ENCODE measurements around the gene ZSWIM3. TPM values are rescaled to one million over a fixed set of nuclear protein-coding genes. Genes with fewer than 3 reads are reported as not detected.

ZSWIM3 gene
- total and polyA plus RNA-seq, 2 of the 13 experiments (the other 11 are each of a cell fraction or from before 2014, with no cell fraction given): 5.2 to 5.8 TPM

DNA sequence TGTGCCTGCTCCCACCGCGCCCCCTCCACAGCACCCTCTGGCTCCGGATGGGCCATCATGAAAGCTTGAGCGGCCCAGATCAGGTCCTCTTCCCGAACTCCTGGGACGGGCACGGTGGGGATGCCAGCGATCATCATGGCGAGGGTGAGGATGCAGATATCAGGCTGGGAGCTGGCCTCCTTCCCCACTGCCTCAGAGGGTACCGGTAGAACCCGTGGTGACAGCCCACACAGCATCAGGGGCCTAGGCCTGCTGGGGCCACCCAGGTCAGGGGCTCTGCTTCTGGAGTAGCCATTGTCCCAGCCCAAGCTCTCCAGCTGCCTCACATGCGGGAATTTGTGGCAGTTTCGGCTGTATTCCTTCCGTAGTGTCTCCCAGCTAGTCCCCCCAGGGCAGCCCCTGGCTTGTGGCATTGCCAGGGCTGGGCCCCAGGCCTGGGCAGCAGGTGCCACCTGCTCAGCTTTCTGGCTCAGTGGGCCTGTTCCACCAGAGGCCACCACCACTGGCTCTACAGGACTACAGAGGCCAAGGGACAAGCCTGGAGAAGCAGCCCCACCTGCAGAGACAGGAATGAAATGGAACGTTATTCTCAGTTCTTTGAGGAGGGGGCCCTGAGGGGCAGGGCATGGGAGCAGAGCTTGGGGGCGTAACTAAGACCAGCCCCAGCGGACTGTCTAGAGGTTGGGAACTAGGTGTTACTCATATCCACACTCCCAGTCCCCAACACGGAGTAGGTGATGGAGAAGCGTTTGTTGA, 29.4 kb downstream of the ZSWIM3 start (continued):
- TF ChIP-seq, protein P1, sequence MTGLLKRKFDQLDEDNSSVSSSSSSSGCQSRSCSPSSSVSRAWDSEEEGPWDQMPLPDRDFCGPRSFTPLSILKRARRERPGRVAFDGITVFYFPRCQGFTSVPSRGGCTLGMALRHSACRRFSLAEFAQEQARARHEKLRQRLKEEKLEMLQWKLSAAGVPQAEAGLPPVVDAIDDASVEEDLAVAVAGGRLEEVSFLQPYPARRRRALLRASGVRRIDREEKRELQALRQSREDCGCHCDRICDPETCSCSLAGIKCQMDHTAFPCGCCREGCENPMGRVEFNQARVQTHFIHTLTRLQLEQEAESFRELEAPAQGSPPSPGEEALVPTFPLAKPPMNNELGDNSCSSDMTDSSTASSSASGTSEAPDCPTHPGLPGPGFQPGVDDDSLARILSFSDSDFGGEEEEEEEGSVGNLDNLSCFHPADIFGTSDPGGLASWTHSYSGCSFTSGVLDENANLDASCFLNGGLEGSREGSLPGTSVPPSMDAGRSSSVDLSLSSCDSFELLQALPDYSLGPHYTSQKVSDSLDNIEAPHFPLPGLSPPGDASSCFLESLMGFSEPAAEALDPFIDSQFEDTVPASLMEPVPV (CRISPR knock-in tag; IDR thresholded peaks at IDR 0.05): no peak
- TF ChIP-seq, protein P2, sequence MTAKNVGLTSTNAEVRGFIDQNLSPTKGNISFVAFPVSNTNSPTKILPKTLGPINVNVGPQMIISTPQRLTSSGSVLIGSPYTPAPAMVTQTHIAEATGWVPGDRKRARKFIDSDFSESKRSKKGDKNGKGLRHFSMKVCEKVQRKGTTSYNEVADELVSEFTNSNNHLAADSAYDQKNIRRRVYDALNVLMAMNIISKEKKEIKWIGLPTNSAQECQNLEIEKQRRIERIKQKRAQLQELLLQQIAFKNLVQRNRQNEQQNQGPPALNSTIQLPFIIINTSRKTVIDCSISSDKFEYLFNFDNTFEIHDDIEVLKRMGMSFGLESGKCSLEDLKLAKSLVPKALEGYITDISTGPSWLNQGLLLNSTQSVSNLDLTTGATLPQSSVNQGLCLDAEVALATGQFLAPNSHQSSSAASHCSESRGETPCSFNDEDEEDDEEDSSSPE (CRISPR knock-in tag; IDR thresholded peaks at IDR 0.05): no peak
- no peak for TF ChIP-seq ZNF263 (CRISPR knock-in tag; IDR thresholded peaks at IDR 0.05)
- no peak for TF ChIP-seq ZKSCAN8 (CRISPR knock-in tag; IDR thresholded peaks at IDR 0.05; ENCODE audit: borderline replicate concordance)
- no peak for TF ChIP-seq HNRNPK (IDR thresholded peaks at IDR 0.05; ENCODE audit: low read depth, low read length, poor library complexity, severe bottlenecking)
- TF ChIP-seq, protein P3, sequence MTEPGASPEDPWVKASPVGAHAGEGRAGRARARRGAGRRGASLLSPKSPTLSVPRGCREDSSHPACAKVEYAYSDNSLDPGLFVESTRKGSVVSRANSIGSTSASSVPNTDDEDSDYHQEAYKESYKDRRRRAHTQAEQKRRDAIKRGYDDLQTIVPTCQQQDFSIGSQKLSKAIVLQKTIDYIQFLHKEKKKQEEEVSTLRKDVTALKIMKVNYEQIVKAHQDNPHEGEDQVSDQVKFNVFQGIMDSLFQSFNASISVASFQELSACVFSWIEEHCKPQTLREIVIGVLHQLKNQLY (CRISPR knock-in tag; IDR thresholded peaks at IDR 0.05): no peak
- no peak for TF ChIP-seq ZNF891 (CRISPR knock-in tag; IDR thresholded peaks at IDR 0.05)
- TF ChIP-seq ZNF672 (CRISPR knock-in tag; IDR thresholded peaks at IDR 0.05): no peak
- TF ChIP-seq AGO1 (IDR thresholded peaks at IDR 0.05; ENCODE audit: low read depth, low read length, poor library complexity, severe bottlenecking): peak; percentile 59
- TF ChIP-seq MTA1 (CRISPR knock-in tag; IDR thresholded peaks at IDR 0.05; ENCODE audit: borderline replicate concordance): peak; percentile 49; the same call in 1 of the 2 replicates
- 0 out of 2 replicates have a peak, but pooled peaks have one; percentile 45 for TF ChIP-seq NRL (CRISPR knock-in tag; IDR thresholded peaks at IDR 0.05; ENCODE audit: borderline replicate concordance)
- TF ChIP-seq POLR2AphosphoS5 (IDR thresholded peaks at IDR 0.05; ENCODE audit: low read depth, low read length): peak; percentile 31
- TF ChIP-seq, protein P4, sequence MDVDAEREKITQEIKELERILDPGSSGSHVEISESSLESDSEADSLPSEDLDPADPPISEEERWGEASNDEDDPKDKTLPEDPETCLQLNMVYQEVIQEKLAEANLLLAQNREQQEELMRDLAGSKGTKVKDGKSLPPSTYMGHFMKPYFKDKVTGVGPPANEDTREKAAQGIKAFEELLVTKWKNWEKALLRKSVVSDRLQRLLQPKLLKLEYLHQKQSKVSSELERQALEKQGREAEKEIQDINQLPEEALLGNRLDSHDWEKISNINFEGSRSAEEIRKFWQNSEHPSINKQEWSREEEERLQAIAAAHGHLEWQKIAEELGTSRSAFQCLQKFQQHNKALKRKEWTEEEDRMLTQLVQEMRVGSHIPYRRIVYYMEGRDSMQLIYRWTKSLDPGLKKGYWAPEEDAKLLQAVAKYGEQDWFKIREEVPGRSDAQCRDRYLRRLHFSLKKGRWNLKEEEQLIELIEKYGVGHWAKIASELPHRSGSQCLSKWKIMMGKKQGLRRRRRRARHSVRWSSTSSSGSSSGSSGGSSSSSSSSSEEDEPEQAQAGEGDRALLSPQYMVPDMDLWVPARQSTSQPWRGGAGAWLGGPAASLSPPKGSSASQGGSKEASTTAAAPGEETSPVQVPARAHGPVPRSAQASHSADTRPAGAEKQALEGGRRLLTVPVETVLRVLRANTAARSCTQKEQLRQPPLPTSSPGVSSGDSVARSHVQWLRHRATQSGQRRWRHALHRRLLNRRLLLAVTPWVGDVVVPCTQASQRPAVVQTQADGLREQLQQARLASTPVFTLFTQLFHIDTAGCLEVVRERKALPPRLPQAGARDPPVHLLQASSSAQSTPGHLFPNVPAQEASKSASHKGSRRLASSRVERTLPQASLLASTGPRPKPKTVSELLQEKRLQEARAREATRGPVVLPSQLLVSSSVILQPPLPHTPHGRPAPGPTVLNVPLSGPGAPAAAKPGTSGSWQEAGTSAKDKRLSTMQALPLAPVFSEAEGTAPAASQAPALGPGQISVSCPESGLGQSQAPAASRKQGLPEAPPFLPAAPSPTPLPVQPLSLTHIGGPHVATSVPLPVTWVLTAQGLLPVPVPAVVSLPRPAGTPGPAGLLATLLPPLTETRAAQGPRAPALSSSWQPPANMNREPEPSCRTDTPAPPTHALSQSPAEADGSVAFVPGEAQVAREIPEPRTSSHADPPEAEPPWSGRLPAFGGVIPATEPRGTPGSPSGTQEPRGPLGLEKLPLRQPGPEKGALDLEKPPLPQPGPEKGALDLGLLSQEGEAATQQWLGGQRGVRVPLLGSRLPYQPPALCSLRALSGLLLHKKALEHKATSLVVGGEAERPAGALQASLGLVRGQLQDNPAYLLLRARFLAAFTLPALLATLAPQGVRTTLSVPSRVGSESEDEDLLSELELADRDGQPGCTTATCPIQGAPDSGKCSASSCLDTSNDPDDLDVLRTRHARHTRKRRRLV (CRISPR knock-in tag; IDR thresholded peaks at IDR 0.05): no peak
- TF ChIP-seq, protein P5, sequence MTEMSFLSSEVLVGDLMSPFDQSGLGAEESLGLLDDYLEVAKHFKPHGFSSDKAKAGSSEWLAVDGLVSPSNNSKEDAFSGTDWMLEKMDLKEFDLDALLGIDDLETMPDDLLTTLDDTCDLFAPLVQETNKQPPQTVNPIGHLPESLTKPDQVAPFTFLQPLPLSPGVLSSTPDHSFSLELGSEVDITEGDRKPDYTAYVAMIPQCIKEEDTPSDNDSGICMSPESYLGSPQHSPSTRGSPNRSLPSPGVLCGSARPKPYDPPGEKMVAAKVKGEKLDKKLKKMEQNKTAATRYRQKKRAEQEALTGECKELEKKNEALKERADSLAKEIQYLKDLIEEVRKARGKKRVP (CRISPR knock-in tag; IDR thresholded peaks at IDR 0.05): no peak
- no peak for TF ChIP-seq ZNF878 (CRISPR knock-in tag; IDR thresholded peaks at IDR 0.05)

All from HepG2 (cell line).